ENCODE data around the gene CA5A. TPM values are rescaled to one million over a fixed set of nuclear protein-coding genes. Genes with fewer than 3 reads are reported as not detected.
"Not testable (repeated sequence)": the region's sequence is repeated elsewhere in the genome, so short reads cannot be mapped to it uniquely, and the experiment has no call there.

Gene CA5A
- total RNA-seq, result not detected in 2 replicates

- no peak for DNase-seq (ENCODE audit: low read depth in 2 of 2)
These were observed at the start of gene CA5A for GRCh38 chr16:87936375-87937230. CA5A (minus strand) TSS chr16:87936529; CDS start chr16:87936450, 79 bp downstream.

GRCh38 chr16:87985493-87985892 is 49.2 kb upstream of the CA5A start:
- DNase-seq (ENCODE audit: low read depth in 2 of 2), result not testable (repeated sequence)

- no peak for DNase-seq (ENCODE audit: low read depth in 2 of 2)
These were observed 48.4 kb upstream of the CA5A start for GRCh38 chr16:87984632-87985267.

GRCh38 chr16:87984180-87984579 is 47.9 kb upstream of the CA5A start:
- DNase-seq (ENCODE audit: low read depth in 2 of 2), result not testable (repeated sequence)

DNA sequence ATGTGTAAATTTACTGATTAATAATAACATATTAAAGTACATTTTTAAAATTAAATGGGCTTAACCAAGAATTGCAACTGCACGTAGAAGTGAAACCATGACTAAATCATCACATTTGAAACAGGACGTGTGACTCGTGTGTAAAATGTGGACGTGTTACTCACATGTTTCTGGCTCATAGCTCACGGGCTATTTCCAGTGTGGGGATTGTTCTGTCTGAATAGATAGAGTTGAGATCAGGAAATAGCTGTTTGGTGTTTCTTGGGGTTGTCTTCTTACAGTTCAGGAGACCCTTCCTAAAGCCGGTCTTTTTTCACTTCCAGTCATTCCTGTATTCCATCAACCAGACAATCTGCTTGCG is 47.4 kb upstream of the CA5A start:
- peak; percentile 59 to 65 for DNase-seq (ENCODE audit: low read depth in 2 of 2)

GRCh38 chr16:87983072-87983736 is 46.9 kb upstream of the CA5A start:
- DNase-seq (ENCODE audit: low read depth in 2 of 2), result peak in 1 of 2 donors; percentile 32

DNA sequence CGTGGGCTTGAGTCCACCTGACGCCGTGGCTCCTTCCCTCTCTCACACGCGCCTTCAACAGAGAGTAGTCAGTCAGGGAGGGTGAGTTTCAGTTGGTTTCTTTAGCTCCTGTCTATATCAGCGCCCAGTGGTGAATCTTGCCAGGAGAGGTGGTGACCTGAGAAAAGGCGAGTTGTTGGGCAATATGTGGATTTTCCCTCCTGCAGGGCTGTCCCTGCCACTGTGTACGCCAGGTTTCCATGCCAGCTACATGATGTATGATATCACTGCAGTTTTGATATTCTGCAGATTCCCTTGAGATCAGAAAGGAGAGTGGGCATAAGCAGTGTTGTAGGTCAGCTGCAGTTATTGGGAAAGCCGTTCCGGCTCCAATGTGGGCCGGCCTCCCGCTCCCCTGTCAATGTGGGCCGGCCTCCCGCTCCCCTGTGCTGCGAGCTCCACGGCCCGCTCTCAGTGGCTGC is 46.3 kb upstream of the CA5A start:
- no peak for DNase-seq (ENCODE audit: low read depth in 2 of 2)

GRCh38 chr16:87981376-87981775 is 45.0 kb upstream of the CA5A start:
- not testable (repeated sequence) for DNase-seq (ENCODE audit: low read depth in 2 of 2)

- DNase-seq (ENCODE audit: low read depth in 2 of 2), result not testable (repeated sequence)
These were observed 43.7 kb upstream of the CA5A start for GRCh38 chr16:87979911-87980630.

GRCh38 chr16:87979352-87979751 is 43.0 kb upstream of the CA5A start:
- no peak for DNase-seq (ENCODE audit: low read depth in 2 of 2)

DNA sequence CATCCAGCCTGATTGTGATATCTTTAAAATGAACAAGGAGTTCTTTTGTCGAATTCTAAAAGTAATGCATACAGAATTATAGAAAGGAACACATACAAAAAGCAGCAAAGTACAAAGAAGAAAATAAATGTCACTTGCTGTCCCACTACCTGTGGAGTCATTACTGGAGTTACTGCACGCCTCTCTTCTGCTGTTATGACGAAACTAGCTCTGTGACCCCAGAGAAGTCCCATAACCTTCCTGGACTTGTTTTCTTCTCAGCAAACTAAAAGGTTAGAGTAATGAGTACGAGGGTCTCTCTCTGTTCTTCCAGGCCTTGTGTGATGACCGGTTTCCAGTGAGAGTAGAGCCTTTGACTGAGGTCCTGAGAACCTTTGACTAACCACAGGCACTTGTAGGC is 41.8 kb upstream of the CA5A start:
- DNase-seq (ENCODE audit: low read depth in 2 of 2), result no peak

- no peak for DNase-seq (ENCODE audit: low read depth in 2 of 2)
These were observed 40.3 kb upstream of the CA5A start for GRCh38 chr16:87976665-87977064.

DNA sequence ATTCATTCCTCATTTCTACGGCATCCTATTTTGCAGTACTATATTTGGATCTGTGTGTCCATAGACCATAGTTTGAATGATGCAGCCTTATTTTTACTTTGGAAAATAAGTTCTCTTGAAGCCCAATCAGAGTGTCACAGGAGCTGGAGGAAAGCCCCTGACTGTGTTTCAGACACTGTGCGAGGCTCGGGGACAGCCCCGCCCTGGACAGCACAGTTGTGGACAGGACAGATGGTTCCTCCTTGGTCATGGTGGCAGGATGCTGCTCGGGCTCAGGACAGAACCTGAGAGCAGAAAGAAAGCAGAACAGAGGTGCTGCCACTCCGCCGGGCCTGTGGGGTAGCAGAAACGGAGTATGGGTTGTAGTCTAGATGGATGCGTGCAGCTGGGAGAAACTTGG is 37.8 kb upstream of the CA5A start:
- no peak for DNase-seq (ENCODE audit: low read depth in 2 of 2)

GRCh38 chr16:87973717-87974116 is 37.4 kb upstream of the CA5A start:
- no peak for DNase-seq (ENCODE audit: low read depth in 2 of 2)

DNA sequence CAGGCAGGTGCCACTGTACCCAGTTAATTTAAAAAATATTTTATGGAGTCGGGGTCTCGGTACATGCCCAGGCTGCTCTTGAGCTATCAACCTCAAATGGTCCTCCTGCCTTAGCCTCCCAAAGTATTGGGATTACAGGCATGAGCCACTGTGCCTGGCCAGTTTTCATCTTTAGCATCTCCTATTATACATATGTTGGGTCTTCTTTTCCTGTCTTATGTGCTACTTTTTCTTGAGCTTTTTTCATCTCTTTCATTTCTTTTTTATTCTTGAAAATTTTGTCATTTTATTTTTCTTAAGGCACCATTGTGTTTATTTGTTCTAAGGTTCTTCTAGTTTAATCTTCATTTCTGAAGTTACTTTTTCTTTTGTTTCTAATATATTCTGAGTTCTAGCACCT is 35.6 kb upstream of the CA5A start:
- DNase-seq (ENCODE audit: low read depth in 2 of 2), result no peak

DNA sequence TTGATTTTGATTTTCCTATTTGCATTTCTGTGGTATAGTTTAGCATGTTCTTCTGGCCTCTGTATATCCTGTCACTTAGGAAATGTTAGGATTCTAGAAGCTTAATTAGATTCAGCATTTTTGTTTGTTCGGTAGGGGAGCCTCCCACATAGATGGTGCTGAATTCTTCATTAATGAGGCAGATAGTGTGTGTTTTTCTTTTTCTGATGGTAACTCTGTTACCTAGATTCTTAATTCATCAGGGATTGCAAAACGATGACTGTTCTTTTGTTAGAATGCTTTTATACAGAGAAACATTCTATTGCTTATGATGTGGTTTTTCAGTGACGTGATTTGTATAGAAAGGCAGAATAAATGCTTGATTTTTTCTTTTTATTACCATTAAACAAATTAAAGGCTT is 33.9 kb upstream of the CA5A start:
- DNase-seq (ENCODE audit: low read depth in 2 of 2), result no peak

DNA sequence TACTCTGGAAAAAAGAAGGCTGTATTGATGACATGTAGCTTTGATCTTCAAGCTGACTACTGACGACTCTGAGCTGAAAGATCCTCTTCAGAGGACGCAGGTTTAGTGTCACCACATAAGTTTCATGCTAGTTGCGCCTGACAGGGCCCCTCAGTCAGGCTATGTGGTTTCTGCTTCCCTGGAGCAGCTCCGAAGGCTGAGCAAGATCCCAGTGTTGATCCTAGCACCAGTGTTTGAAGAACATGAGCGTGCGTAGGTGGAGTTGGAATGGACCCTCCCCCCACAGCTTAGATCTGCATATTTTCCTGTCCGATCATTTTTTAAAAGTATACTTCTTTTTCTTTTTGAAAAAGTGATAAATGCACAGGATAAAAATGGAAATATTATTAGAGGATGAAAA is 32.2 kb upstream of the CA5A start:
- no peak for DNase-seq (ENCODE audit: low read depth in 2 of 2)

DNA sequence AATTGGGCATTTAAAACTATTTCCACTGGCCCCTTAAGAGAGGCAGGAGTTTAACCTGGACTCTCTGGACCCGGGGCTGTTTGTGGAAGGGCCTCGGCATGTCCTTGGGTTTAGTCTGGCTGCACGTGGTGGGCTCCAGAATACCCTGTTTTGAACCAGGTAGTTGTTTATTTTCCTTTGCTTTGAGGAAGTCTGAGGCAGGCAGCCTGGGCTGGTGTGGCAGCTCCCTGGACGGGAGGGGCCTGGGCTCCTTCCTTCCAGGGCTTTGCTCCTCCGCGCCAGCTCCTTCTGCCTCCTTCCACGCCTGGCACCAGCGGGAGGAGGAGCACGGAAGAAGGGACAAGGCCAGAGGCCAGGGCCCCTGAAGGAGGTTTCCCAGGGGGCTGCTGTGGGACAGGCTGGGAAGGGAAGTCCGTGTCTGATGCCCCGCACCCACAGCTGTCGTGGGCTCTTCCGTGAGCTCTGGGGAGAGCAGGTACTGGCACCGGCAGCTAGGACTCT is 30.4 kb upstream of the CA5A start:
- peak in 1 of 2 donors; percentile 41 for DNase-seq (ENCODE audit: low read depth in 2 of 2)

GRCh38 chr16:87966064-87966645 is 29.8 kb upstream of the CA5A start:
- DNase-seq (ENCODE audit: low read depth in 2 of 2), result no peak

GRCh38 chr16:87965417-87965816 is 29.1 kb upstream of the CA5A start:
- DNase-seq (ENCODE audit: low read depth in 2 of 2), result no peak

DNA sequence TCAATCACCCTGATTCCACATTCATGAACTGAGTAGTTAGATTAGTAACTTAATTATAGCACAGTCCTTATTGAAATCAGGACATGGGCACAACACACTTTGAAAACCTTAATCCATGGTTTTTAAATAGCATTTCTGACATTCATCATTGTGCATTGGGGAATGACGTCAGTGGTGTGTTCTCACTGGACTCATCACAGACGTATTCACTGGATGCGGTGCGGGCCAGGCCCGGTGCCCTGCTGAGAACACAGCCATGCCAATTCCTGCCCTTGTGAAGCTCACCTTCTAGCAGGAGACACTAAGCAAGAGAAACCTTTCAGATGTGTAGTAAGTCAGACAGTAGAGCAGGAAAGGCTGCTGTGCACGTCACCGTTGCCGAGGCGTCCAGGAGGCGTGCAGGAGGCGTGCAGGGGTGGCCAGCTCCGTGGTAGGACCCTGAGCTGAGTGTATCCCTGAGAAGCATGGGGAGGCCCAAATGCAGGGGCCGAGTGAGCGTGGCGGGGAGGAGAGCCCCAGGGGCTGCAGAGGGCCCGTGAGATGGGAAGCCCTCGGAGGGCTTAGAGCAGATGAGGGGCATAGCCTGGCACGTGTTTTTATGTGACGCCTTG is 27.8 kb upstream of the CA5A start:
- DNase-seq (ENCODE audit: low read depth in 2 of 2), result peak in 1 of 2 donors; percentile 57

Measured in lung microvascular endothelial cell (primary cell).